HS-27A (cell line): ENCODE data around the gene ZNF764.
"Not testable (repeated sequence)": the region's sequence is repeated elsewhere in the genome, so short reads cannot be mapped to it uniquely, and the experiment has no call there.

Experiments
- DNase-seq: peaks from one replicate; pipeline ENCODE4 v3.0.0-alpha.2; 2012; ENCODE audit warnings: low read depth, missing footprints

The ZNF764 gene

GRCh38 chr16:30548416-30549253 lies 9.5 kb downstream of the ZNF764 start:
- DNase-seq, result no peak

- DNase-seq, result no peak
Measured at GRCh38 chr16:30546115-30546514, 12.1 kb downstream of the ZNF764 start.

GRCh38 chr16:30543067-30543466 lies 15.1 kb downstream of the ZNF764 start:
- no peak for DNase-seq

GRCh38 chr16:30541502-30542329 lies 16.5 kb downstream of the ZNF764 start:
- DNase-seq, result no peak

- not testable (repeated sequence) for DNase-seq
Measured at GRCh38 chr16:30540916-30541464, 17.2 kb downstream of the ZNF764 start.

- not testable (repeated sequence) for DNase-seq
Measured at GRCh38 chr16:30539986-30540526, 18.1 kb downstream of the ZNF764 start.

GRCh38 chr16:30539000-30539964 lies 18.9 kb downstream of the ZNF764 start:
- DNase-seq, result no peak

GRCh38 chr16:30536391-30537024 lies 21.7 kb downstream of the ZNF764 start:
- not testable (repeated sequence) for DNase-seq

GRCh38 chr16:30535777-30536190 lies 22.4 kb downstream of the ZNF764 start:
- no peak for DNase-seq

- no peak for DNase-seq
Measured at GRCh38 chr16:30535106-30535776, 22.9 kb downstream of the ZNF764 start.

GRCh38 chr16:30534368-30535105 lies 23.6 kb downstream of the ZNF764 start, which contains the start of gene ZNF747:
TSS of gene ZNF747 (minus strand) at chr16:30534858. CDS start at chr16:30534679, 179 bp downstream.
- DNase-seq, result peak; percentile 61

GRCh38 chr16:30533748-30534367 lies 24.3 kb downstream of the ZNF764 start:
- DNase-seq, result no peak

- no peak for DNase-seq
Measured at GRCh38 chr16:30533146-30533522, 25.0 kb downstream of the ZNF764 start.

GRCh38 chr16:30532285-30533145 lies 25.7 kb downstream of the ZNF764 start:
- no peak for DNase-seq

- DNase-seq, result no peak
Measured at GRCh38 chr16:30530163-30531037, 27.8 kb downstream of the ZNF764 start.

- DNase-seq, result no peak
Measured at GRCh38 chr16:30528799-30529457, 29.2 kb downstream of the ZNF764 start.
